ENCODE data around the gene CDH5. TPM values are rescaled to one million over a fixed set of nuclear protein-coding genes. Genes with fewer than 3 reads are reported as not detected.

CDH5 gene
- total and polyA plus RNA-seq, 7 donors, result 15.1 to 48.4 (median 22.2) TPM

DNA sequence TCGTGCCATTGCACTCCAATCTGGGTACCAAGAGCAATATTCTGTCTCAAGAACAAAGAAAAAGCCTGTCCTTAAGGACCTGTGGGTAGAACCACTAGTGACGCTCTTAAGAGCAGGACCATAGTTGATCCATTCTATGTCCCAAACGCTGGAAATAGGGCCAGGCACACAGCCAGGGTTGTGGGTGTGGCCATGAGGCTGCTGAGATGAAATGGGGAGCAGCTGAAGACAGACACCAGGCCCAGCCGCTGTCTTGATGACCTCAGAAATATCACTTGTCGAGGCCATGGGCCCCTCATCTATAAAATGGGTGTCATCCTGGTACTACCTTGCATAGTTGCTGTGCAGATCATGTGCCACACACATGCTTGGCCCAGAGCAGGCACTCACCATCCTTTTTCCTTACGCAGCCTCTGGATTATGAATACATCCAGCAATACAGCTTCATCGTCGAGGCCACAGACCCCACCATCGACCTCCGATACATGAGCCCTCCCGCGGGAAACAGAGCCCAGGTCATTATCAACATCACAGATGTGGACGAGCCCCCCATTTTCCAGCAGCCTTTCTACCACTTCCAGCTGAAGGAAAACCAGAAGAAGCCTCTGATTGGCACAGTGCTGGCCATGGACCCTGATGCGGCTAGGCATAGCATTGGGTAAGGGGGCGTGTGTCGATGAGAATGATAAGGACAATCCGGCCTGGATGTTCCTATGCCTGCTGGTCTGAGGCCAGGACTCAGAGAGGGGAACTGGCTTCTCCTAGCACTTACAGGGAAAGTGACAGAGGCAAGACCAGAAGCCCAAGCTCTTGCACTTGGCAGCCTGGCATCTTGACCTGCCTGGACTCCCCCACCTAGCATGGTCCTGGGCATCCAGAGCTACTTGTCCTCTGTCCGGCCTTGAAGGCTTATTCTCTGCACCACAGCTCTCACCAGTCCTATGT, 25.5 kb downstream of the CDH5 start:
- Histone ChIP-seq H3K36me3 (ENCODE audit: insufficient read depth in 1 of 2, low read depth in 1 of 2) (peaks cover 0 to 8% of the 10 kb centered on the region in 2 donors), H3K4me1 (no peaks in the 10 kb centered on the region), H3K9me3 (no peaks in the 10 kb centered on the region), H3K27ac (no peak overlapping the region), H3K27me3 (ENCODE audit: insufficient read depth in 3 of 3, low read length in 2 of 3) (no peaks in the 10 kb centered on the region), H3K4me3 (no peak overlapping the region)
- no peak for ATAC-seq
- 68 to 75% (median 71%) methylated on average over 18 of the region's 18 CpGs for WGBS, 3 donors
- DNase-seq, result no peak
- intact Hi-C loops (cut with DNase I), result no loop called here
- TF ChIP-seq, protein P1, sequence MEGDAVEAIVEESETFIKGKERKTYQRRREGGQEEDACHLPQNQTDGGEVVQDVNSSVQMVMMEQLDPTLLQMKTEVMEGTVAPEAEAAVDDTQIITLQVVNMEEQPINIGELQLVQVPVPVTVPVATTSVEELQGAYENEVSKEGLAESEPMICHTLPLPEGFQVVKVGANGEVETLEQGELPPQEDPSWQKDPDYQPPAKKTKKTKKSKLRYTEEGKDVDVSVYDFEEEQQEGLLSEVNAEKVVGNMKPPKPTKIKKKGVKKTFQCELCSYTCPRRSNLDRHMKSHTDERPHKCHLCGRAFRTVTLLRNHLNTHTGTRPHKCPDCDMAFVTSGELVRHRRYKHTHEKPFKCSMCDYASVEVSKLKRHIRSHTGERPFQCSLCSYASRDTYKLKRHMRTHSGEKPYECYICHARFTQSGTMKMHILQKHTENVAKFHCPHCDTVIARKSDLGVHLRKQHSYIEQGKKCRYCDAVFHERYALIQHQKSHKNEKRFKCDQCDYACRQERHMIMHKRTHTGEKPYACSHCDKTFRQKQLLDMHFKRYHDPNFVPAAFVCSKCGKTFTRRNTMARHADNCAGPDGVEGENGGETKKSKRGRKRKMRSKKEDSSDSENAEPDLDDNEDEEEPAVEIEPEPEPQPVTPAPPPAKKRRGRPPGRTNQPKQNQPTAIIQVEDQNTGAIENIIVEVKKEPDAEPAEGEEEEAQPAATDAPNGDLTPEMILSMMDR (IDR thresholded peaks at IDR 0.05), result no peak

DNA sequence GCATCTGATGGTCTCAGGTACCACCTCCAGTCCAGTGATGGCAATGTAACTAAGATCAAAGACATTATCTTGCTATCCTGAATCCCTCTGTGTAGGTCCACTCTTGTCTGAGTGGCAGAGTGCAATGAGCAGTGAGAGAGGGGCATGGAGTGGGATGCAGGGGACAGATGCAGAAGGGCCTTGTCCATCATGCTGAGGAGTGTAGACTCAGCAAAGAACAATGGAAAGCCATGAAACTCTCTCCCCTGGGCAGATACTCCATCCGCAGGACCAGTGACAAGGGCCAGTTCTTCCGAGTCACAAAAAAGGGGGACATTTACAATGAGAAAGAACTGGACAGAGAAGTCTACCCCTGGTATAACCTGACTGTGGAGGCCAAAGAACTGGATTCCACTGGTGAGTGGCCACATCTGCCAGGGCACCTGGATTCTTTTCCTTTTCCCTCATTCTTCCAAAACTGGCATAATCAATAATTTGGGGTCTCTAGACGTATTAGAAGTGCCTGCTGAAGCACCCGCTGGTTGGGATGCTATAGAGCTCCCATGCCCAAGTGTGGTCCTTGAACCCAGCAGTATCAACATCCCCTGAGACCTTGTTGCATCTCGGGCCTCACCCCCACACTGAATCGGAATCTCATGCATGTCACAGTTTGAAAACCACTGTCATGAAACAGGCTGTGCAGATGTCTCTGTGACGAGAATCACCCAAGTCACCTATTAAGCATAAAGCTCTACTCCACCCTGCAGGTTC, 29.5 kb downstream of the CDH5 start:
- Histone ChIP-seq H3K27me3 (ENCODE audit: insufficient read depth in 3 of 3, low read length in 2 of 3) (no peaks in the 10 kb centered on the region), H3K9me3 (no peaks in the 10 kb centered on the region), H3K36me3 (ENCODE audit: insufficient read depth in 1 of 2, low read depth in 1 of 2) (peaks cover 0 to 15% of the 10 kb centered on the region in 2 donors), H3K4me1 (no peaks in the 10 kb centered on the region), H3K4me3 (no peak overlapping the region), H3K27ac (no peak overlapping the region)
- intact Hi-C loops (cut with DNase I), result no loop called here
- ATAC-seq, result no peak
- WGBS, 3 donors, result 84 to 86% (median 85%) methylated on average over 7 of the region's 7 CpGs
- no peak for DNase-seq
- TF ChIP-seq, protein P1 (IDR thresholded peaks at IDR 0.05), result no peak

DNA sequence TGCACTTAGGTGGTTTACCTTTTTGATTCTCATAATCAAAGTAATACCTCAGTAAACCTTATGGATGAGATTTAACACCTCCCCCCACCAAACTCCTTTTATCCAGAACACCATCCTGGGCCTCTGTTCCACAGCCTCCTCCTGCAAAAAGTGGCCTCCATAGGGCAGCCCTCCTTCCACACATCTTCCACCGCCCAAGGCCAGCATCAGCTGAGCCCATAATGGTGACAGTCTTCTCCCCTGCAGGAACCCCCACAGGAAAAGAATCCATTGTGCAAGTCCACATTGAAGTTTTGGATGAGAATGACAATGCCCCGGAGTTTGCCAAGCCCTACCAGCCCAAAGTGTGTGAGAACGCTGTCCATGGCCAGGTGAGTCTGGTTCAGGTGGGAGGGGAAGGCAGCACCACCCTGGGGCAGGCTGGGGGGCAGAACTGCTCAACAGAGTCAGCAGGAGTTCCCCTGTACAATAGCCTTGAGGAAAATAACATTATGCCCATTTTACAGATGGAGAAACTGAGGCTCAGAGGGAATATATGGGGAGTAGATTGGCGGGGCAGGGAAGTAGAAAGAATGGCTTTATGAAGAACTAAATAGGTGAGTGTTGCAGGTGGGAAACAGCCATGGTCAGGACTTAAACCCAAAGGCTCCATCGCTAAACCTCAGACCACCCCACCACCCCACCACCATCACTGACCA, 31.4 kb downstream of the CDH5 start:
- 62 to 83% (median 82%) methylated on average over 5 of the region's 5 CpGs for WGBS, 3 donors
- H3K27ac ChIP-seq, result no peak overlapping the region
- no peak overlapping the region for H3K4me3 ChIP-seq
- intact Hi-C loops (cut with DNase I), result no loop called here
- ATAC-seq, result no peak
- TF ChIP-seq, protein P1 (IDR thresholded peaks at IDR 0.05), result no peak
- peaks cover 0 to 6% (median 0%) of the 10 kb centered on the region in 3 donors for H3K27me3 ChIP-seq (ENCODE audit: insufficient read depth in 3 of 3, low read length in 2 of 3)
- no peak for DNase-seq
- no peaks in the 10 kb centered on the region for H3K9me3 ChIP-seq
- H3K36me3 ChIP-seq (ENCODE audit: insufficient read depth in 1 of 2, low read depth in 1 of 2), result peaks cover 0 to 15% of the 10 kb centered on the region in 2 donors
- H3K4me1 ChIP-seq, result no peaks in the 10 kb centered on the region

DNA sequence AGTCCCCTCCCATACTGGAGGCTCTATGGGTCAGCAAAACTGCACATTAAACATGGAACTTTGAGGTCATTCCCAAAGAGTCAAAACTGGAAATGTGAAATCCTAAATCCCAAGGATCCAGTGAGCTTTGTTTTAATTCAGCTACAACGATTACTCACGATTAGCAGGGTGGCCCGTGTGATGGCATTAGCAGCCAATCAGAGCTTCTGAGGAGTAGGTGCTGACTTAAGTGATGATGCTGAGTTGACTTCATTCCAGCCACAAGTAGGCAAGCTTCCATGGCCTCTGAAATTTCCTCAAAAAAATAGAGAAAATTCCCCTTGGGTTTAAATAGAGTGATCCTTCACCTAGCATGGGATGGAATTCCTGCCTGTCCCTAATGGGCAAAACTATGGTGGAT, 32.5 kb downstream of the CDH5 start:
- Histone ChIP-seq H3K27ac (no peak overlapping the region), H3K4me1 (no peaks in the 10 kb centered on the region), H3K27me3 (ENCODE audit: insufficient read depth in 3 of 3, low read length in 2 of 3) (peaks cover 0 to 10% (median 0%) of the 10 kb centered on the region in 3 donors), H3K36me3 (ENCODE audit: insufficient read depth in 1 of 2, low read depth in 1 of 2) (peaks cover 0 to 15% of the 10 kb centered on the region in 2 donors), H3K9me3 (no peaks in the 10 kb centered on the region), H3K4me3 (no peak overlapping the region)
- DNase-seq (no peak), ATAC-seq (no peak)
- WGBS, 3 donors, result 51 to 59% (median 58%) methylated on average over 3 of the region's 3 CpGs
- intact Hi-C loops (cut with DNase I), result no loop called here
- TF ChIP-seq, protein P1 (IDR thresholded peaks at IDR 0.05), result no peak
